ENCODE data around the gene ARPC4.
A peak's percentile ranks its signal among the peaks of the same experiment; 100 is the strongest.
"Not testable (repeated sequence)": the region's sequence is repeated elsewhere in the genome, so short reads cannot be mapped to it uniquely, and the experiment has no call there.

The ARPC4 gene

GRCh38 chr3:9770276-9770812 is 22.5 kb upstream of the ARPC4 start:
- no peak for DNase-seq

- not testable (repeated sequence) for DNase-seq
Measured at GRCh38 chr3:9771007-9771406, 21.9 kb upstream of the ARPC4 start.

DNA sequence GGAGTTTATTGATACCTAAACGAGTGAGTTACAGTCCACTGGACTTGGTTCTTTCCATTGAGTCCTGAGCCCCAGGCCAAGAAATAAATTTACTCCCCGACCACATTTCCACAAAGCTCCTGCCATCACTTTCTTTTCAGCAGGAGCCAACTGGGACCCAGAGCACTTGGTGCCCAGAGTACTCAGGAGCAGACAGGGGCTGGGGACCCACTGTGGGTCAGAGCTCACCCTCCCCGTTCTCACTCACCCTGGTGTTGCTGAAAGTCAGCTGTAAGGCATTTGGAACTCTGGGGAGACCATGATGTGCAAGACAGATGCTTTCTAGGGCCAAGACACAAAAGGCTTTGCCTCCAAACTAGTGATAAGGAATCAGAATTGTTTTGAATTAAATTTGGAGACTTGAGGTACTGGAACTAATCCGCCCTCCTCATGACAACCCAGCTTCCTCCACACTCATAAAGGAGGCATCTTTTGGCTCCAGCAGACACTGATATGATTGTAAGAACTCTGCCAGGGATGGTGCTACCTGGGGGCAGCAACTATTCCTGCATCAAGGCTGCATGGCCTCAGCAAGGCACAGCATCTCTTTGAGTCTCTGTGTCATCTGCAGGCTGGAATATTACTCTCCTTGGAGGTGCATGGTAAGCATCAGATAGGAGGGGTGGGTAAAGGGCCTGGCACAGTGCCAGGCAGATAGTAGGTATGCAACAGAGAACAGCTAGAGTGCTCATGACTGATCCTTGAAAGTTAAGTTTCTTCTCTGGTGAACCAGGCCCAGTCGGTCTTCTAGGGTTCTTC is 15.8 kb upstream of the ARPC4 start:
- no peak for DNase-seq

DNA sequence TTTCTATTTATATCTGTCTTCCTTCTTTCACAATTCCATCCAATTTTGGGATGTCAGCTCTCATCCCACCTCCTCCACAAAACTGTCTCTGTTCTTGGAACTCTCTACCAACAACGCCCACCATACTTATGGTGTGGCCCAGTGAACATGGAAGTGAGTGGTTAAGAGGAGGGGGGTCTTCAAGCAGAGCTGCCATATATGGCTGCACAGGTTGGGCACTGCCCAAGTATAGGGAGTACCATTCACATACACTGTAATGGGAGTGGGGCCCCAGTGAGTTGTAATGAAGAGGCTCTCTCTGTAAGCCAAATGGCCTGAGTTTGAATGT is 15.2 kb upstream of the ARPC4 start:
- DNase-seq, result no peak

DNA sequence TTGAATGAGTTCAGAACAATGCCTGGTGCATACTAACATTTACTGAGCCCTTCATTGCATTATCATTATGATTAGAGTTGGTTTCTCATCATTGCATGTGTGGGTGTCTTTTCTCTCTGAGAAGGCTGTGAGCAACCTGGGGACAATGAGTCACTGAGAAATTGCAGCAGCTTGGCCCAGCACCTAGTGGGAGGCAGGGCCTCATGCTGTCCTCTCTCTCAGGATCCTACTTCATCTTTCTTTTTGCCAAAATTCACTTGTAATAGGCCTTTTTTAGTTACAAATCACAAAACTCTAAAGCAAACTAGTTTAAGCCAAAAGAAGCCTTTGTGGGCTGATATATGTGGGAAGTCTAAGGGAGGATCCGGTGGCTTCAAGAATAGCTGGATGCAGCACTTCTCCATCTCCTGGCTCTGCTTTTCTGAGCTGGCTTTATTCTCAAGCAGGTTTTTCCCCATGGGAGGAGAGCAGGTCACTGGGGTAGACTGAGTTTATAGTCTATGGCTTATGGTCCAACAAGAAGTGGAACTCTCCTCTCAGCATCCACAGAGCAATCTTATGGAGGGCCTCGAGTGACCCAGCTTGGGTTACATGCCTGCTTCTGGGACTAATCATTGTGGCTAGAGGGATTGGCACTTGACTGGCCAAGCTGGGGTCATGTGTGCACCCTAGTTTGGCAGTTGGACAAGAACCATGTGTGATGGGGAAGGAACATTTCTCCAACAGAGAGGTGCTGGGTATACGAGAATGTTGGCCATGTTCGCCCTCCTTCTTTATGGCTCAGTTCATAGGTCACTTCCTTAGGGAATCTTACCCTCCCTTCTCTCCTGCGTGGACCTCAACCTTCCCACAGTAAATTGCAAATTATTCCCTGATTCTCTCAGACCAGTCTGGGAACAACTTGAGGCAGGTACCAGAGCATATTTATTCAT is 14.5 kb upstream of the ARPC4 start:
- DNase-seq, result peak; percentile 43

DNA sequence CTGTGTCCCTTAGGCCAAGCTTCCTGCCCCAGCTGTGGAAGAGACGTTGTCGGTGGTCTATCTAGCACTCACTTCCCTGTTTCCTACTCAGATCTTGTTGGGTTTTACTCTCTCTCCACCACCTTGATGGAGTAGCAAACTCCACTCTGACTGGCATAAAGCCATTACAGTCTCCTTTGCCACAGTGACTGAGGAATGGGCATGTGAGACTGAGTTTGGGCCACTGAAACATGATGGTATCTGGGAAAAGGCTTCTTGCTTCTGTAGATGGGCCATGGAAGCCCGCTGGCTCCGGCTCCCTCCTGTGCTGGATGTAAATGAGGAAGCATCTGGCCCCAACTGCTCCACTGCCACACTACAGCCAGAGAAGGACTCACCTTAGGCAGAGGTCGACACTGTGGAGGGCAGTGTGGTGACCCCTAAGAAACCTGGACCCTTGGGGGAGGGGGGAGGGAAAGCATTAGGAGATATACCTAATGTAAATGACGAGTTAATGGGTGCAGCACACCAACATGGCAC is 13.7 kb upstream of the ARPC4 start:
- no peak for DNase-seq

GRCh38 chr3:9779721-9780457 is 13.0 kb upstream of the ARPC4 start:
- DNase-seq, result no peak

GRCh38 chr3:9780458-9780812 is 12.4 kb upstream of the ARPC4 start:
- no peak for DNase-seq

- no peak for DNase-seq
Measured at GRCh38 chr3:9780910-9781309, 12.0 kb upstream of the ARPC4 start.

- DNase-seq, result no peak
Measured at GRCh38 chr3:9781551-9781950, 11.3 kb upstream of the ARPC4 start.

GRCh38 chr3:9781978-9782603 is 10.8 kb upstream of the ARPC4 start:
- DNase-seq, result no peak

DNA sequence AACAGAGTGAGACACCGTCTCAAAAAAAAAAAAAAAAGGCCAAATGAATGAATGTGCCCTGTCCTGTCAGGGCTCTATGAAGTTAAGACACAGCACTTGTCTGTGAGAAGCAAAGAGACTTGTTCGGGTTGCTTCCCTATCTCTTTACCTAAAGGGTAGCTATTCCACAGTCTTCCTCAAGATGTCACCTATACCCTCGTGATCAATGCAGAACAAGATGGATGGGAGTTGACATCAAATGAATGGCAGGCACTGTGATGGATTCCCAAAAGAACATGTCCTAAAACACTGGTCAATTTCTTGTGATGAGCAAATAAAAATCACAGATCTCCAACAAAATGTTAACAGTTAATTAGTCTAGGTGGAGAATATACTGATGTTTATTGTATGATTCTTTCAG is 10.1 kb upstream of the ARPC4 start:
- DNase-seq, result no peak

- no peak for DNase-seq
Measured at GRCh38 chr3:9783954-9784353, 8.9 kb upstream of the ARPC4 start.

DNA sequence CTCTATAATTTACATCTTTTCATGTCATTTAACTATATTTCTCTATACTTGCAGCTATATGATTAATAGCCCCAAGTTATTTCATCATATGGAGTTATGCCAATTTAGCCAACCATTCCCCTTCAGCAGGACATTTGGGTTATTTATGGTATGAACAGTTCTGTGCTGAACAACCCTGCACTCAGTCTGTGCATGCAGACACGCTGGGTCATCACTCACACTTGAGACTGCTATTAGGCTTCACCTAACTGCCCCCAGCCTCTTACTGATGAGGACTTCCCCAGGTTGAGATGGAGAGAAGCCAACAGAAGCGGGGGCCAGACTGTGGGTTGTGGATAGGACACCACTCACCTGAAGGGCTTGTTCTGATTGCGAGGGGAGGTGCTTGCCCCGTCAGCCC is 7.9 kb upstream of the ARPC4 start:
- no peak for DNase-seq

DNA sequence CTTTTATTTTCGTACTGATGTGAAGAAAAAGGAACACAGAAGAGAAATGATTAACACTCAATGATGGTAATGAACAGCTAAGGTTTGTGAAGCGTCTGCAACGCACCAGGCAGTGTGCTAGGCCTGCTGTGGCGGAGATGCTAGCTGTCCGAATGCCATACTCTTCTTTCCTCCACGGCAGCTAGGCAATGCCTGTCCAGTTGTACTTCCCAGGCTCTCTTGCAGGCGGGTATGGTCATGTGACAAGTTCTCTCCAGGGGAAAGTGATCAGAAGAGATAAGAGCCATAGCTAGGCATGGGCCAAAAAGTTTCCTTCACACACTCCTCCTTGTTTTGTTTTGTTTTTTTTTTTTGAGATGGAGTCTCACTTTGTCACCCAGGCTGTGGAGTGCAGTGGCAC is 7.3 kb upstream of the ARPC4 start:
- no peak for DNase-seq

- no peak for DNase-seq
Measured at GRCh38 chr3:9786209-9786739, 6.6 kb upstream of the ARPC4 start.

DNA sequence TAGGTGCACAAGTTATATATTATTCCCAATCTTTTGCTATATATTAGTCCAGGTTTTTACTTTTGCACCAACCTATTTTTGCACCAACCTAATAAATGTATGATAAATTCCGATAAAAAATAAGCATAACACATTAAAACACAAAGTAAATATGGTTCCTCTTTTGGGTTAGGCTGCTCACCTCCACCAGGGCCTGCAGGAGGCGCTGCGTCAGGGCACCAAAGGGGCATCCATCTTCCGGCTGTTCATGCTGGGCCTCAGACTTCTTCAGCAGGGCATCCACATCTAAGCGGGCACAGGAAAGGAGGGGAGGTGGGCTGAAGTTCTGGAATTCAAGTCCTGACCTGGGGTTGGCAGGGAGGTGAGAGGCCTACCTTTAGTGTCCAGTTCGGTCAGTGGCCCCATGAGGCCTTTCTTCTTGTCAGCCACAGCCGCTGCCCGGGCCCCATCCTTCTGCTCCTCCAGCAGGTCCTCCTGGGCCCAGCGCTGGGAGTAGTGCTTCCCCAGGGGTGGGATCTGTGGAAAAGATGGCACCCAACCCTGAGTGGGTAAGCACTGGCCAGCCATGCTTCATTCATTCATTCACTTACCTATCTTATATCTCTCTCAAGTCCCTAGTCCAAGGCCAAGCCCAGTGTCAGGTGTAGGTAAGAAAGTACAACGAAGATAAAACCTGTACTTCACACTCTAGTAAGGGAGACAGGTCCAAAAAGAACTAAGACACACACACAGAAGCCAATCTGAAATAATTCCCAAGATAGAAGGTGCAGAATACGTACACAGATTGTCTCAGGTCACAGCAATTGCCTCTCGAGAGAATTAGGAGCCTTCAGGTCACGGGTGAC is 5.8 kb upstream of the ARPC4 start:
- DNase-seq, result no peak

DNA sequence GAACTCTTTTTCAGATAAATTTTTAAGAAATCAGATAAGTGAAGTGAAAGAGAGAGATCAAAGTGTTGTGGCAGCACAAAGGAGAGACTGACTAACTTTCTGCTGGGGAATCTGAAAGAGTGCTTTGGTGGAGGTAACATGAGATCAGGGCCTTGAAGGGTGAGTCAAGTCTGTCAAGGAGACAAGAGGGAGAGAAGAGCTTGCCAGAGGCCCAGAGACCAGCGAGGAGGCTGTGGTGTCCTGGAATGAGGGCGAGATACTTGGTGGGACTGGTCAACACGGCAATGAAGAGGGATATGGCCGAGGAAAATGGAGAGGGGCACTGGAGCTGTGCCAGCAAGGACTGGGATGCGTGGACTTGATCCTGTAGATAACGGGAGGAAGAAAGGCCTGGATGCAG is 5.2 kb upstream of the ARPC4 start:
- no peak for DNase-seq

GRCh38 chr3:9791127-9791526 is 1.8 kb upstream of the ARPC4 start:
- no peak for DNase-seq

DNA sequence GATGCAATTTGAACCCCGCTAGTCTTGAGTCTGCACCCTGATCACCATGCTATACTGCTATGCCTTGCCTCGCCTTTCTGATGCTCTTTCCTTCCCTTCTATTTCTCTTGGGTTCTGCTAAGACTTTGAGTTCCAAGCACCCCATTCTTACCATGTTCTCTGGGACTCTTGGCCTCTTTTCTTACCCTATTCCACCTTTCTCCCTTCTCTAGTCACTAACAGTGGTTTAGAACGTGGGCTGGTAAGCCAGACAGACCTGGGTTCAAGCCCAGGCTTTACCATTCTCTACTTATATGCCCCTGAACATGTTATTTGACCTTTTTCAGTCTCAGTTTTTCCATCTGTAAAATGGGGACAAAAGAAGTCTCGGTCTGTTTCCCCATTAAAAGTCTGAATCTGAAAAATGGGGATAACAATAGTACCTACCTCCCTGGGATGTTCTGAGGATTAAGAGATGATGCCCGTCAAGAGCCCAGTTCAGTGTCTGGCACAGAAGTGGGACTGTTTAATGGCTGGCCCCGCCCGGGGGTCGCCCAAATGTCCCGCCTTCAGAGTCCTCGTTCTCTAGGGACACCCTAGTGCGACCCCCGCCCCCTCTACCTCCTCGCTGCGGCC is 985 bp upstream of the ARPC4 start:
- no peak for DNase-seq

Measured in EL (cell line).